GM18867 (cell line): Measurements from ENCODE around the gene TMEM240.
"Not testable (repeated sequence)": the region's sequence is repeated elsewhere in the genome, so short reads cannot be mapped to it uniquely, and the experiment has no call there.

Experiments
- ATAC-seq: cut with Tn5 transposase; IDR thresholded peaks from one replicate; pipeline ENCODE4 v1.9.1; 2021; ENCODE audit warnings: mild to moderate bottlenecking, moderate library complexity; ENCODE audit not compliant: unreplicated experiment

TMEM240 gene

DNA sequence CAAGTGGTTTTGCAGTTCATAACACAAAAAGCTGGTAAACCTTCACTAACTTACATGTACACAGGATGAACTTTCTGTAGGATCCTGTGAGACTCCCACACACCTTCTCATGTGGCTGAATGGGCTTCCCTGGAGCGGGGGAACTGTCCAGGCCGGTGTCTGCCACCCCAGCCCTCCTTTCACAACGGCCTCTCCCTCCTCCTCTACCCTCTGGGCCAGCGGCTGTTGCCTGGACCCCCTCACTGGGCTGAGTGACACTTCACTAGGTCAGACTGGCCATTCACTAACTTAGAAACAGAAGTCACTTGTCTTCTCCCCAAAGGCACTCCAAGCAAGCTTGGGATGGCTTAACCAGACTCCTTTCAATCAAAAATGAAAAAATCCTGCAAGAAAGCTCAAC, 18.2 kb upstream of the TMEM240 start:
- ATAC-seq, result no peak

GRCh38 chr1:1557688-1558087, 17.3 kb upstream of the TMEM240 start:
- ATAC-seq, result not testable (repeated sequence)

DNA sequence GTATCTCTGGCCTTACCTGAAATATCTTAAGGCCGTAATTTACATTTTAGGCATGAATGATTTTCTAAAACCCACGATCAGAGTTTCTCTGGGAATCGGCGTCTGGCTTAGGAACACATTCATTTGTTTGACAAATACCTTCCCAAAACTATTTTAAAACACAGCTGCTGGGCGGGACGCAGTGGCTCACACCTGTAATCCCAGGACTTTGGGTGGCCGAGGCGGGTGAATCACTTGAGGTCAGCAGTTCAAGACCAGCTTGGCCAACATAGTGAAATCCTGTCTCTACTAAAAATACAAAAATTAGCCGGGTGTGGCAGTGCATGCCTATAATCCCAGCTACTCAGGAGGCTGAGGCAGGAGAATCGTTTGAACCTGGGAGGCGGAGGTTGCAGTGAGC, 16.5 kb upstream of the TMEM240 start:
- ATAC-seq, result not testable (repeated sequence)

DNA sequence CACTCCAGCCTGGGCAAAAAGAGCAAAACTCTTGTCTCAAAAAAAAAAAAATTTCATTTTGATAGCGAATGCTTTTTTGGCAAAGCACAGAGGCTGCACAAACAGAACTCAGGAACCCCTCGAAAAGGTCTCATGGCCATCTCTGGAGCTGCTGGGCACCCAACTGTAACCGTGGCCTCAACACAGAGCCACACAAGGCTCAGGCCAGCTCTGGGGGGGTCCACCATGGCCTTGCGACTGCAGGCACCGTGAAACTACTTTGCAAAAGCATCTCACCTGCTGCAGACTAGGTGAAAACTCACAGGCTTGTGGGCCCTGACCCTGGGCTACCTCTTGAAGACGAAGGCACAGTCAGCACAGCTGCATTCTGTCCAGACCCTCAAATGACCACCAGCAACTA, 16.1 kb upstream of the TMEM240 start:
- no peak for ATAC-seq

DNA sequence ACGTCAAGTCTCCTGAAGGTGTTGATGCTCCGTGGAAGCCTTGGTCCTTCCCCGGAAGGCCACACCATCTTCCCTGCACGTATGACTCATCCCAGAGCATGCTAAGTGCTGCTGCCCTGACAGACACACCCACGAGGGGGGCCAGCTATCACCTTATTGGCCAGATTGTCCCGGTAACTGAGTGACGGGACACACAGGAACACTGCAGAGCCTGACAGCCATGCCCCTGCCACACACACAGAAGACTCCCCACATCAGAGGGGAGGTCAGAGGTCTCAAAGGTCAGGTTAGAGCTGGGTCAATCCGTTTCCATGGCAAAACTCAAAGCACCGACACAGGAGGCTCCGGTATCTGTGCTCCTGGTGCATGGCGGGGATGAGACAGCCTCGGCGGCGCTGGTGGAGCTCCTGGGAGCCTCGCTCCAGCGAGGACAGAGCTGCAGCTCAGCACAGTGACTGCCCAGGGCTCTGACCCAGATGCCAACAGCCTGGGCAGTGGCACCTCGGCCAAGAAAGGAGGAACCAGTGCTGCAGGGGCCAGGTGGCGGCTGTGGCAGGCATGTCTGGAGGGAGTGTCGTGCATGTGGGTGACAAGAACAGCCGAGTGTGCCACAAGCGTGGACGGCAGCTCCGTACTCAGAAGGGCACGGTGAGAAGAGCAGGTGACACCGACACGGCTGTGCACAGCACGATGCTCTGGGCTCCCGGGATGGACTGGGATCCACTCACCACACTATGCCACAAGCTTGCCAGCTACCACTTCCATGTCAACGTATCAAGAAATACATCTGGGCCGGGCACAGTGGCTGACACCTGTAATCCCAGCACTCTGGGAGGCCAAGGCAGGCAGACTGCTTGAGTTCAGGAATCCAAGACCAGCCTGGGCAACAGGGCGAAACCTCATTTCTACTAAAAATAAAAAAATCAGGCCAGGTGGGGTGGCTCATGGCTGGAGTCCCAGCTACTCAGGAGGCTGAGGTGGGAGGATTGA, 14.8 kb upstream of the TMEM240 start:
- ATAC-seq, result no peak

GRCh38 chr1:1554550-1554925, 14.1 kb upstream of the TMEM240 start:
- no peak for ATAC-seq

DNA sequence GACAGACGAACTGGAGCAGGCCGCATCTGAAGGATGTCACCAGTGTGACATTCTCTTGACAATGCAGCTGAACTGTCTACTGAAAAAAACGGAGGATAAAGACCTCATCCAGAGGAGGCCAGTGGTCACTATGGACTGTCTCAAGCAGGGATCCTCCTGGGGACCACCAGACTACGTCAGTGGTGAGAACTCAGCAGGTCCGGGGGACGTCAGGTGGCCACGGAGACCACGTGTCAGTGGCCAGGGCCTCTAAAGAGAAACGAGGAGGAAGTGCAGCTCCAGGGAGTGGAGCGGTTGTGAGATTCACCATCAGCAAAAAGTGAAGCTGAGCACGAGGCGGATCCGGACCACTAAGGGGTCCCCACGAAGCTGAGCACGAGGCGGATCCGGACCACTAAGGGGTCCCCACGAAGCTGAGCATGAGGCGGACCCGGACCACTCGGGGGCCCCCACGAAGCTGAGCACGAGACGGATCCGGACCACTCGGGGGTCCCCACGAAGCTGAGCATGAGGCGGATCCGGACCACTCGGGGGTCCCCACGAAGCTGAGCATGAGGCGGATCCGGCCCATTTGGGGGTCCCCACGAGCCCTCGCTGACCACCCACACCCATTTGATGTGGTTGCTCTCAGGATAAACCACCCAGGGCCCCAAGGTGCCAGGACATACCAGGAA, 13.5 kb upstream of the TMEM240 start:
- no peak for ATAC-seq

GRCh38 chr1:1552263-1552639, 11.8 kb upstream of the TMEM240 start:
- no peak for ATAC-seq

DNA sequence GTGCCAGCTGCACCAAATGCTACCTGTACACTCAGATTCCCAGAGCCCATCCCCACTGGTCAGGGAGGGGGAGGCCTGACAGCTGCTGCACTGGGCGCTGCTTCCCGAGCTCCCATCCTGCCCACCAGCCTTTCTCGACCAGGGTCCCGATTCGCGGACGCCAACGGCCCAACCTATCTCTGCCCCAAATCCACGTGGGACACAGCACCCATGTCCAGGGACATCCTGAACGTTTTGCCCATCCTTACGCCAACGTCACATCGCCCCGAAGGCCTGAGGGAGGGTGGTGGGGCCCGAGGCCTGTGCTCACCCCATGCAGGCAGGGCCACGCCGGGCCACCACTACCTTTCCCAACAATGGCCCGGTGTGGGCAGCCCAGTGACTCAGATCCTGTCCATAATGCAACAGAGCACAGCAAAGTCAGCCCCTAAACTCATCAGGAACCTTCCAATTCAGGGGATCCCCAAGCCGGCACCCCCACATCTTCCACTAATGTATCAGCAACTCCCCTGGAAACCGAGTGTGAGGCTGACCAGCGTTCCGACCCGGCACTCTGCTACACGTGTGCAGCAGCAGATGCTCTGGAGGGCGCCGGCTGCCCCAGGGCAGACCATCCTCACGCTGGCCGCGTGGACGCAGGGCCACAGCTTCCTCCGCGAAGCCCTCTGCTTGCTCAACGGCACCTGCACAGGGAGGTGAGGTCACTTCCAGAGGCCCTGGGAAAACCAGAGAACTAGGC, 11.3 kb upstream of the TMEM240 start:
- no peak for ATAC-seq

GRCh38 chr1:1550591-1551432, 10.4 kb upstream of the TMEM240 start:
- ATAC-seq, result no peak

- ATAC-seq, result no peak
Measured at GRCh38 chr1:1550087-1550486, 9.7 kb upstream of the TMEM240 start.

DNA sequence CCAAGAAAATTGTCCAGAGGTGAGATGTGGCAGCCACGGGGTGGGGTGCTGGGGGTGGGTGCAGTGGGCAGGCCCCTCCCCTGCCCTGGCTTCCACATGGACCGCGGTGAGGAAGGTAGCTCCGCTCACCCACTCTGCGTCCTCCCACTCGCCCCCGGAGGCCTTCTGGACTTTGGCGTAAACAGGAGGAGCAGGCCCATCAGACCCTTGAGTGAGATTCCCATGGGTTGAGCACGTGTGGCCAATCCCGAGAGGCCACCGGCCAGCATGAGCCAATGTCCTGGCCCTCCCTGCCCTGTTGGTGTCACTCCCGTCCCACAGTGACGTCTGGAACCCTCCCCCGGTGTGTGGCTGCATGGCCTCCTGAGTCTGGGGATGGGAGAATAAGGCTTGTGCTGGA, 8.2 kb upstream of the TMEM240 start:
- no peak for ATAC-seq

DNA sequence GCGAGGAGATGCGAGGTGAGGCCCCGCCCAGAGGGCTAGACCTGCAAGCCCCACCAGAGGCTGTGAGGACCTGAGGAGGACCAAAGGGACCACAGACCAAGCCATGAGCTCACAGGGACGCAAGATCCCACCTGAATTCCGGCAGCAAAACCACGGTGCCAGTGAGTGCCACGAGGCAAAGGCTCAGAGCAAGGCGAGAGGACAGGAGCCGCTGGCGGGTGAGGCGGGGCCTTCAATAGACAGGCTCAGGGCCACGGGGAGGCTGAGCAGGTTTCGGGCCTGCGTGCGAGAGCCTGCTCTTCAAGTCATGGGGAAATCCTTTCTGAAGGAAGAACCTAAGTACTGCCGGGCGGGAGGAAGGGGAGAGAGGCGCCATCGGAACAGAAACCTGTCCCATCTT, 7.1 kb upstream of the TMEM240 start:
- ATAC-seq, result no peak

DNA sequence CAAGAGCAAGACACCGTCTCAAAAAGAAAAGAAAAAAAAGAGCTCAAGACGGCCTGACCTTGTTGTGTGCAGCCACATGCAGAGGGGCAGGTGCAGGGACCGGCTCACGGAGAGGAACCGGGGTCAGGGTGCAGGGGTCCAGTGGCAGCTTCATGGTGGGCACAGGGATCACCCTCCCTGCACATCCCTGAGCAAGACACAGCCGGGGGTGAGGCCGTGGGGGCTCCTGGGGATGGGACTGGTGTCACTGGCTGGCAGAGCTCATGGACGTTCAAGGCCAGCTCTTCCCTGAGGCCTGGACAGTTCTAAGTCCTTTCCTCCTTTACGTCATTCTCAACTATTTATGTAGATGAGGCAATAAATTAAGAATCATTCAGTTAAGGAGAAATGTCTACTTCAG, 6.6 kb upstream of the TMEM240 start:
- no peak for ATAC-seq

GRCh38 chr1:1545946-1546737, 5.7 kb upstream of the TMEM240 start:
- no peak for ATAC-seq

GRCh38 chr1:1544544-1544943, 4.1 kb upstream of the TMEM240 start:
- no peak for ATAC-seq

DNA sequence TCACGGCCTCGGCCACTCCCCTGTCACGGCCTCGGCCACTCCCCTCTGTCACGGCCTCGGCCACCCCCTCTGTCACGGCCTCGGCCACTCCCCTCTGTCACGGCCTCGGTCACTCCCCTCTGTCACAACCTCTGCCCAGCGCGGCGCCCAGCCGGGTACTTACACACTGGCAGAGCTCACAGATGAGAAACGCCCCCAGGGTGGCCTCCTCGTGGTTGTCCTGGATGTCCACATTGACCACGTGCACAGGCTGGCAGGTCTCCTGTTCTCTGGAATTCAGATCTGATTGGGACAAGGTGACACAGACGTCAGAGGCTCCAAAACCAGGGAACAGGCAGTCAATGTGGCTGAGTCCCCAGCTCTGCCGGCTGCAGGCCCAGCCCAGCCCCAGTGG, 3.3 kb upstream of the TMEM240 start:
- ATAC-seq, result no peak

GRCh38 chr1:1542766-1543705, 2.6 kb upstream of the TMEM240 start:
- ATAC-seq, result no peak
